Measurements from ENCODE around the gene NUDT17. TPM values are rescaled to one million over a fixed set of nuclear protein-coding genes. Genes with fewer than 3 reads are reported as not detected.
"Not testable (repeated sequence)": the region's sequence is repeated elsewhere in the genome, so short reads cannot be mapped to it uniquely, and the experiment has no call there.

NUDT17 gene, protein sequence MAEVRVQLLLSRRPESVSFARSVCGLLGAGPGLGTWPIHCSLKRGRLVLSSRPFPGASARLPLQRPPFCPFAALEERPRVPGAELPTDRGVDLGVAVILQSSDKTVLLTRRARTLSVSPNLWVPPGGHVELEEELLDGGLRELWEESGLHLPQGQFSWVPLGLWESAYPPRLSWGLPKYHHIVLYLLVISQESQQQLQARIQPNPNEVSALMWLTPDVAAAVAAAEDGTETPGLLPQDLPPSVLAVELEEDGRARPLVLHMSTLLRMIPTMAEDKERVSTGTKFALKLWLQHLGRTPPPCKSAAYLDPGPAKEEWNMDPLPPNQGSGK
- 10 to 100 TPM in 1 of 2 donors, 1 to 10 TPM in 1; 6.6 to 10.6 TPM for total RNA-seq

DNA sequence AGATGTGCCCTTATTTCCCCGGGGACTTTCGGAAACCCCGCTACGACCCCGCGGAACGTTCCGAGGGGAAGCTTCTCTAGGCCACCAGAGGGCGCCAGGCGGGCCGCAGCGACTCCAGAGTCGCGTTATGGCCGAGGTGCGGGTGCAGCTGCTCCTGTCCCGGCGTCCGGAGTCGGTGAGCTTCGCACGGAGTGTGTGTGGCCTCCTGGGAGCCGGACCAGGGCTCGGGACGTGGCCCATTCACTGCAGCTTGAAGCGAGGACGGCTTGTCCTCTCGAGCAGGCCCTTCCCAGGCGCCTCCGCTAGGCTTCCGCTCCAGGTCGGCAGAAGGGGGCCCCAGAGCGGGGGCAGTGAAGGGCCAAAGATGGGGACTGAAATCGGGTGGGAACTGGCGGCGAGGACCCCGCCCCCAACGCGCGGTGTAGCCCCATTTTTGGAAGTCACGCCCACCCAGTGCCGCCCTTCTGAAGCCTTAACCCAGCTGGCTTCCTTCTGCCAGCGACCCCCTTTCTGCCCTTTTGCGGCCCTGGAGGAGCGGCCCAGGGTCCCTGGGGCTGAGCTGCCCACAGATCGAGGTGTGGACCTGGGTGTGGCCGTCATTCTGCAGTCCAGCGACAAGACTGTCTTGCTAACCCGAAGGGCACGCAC, at the start of gene NUDT17:
TSS of gene NUDT17 (plus strand) at position 117 of the 648 bp plus-strand sequence. CDS start at position 128, 11 bp downstream.
- ATAC-seq (replicated peaks in 1 of 2) (peak; percentile 81 to 85), DNase-seq (peak; percentile 82 to 84)
- no peak within 1 kb of the TSS for H3K4me3 Mint-ChIP-seq
- no peak within 1 kb of the TSS for H3K27ac Mint-ChIP-seq
- H3K4me1 Mint-ChIP-seq (ENCODE audit: low read depth), result peaks cover 14% of the 10 kb centered on the region
- H3K36me3 Mint-ChIP-seq (ENCODE audit: insufficient read depth in 2 of 2), result peaks cover 0 to 7% of the 10 kb centered on the region in 2 donors
- H3K9me3 Mint-ChIP-seq, result no peaks in the 10 kb centered on the region
- H3K27me3 Mint-ChIP-seq (ENCODE audit: low read depth), result no peaks in the 10 kb centered on the region

DNA sequence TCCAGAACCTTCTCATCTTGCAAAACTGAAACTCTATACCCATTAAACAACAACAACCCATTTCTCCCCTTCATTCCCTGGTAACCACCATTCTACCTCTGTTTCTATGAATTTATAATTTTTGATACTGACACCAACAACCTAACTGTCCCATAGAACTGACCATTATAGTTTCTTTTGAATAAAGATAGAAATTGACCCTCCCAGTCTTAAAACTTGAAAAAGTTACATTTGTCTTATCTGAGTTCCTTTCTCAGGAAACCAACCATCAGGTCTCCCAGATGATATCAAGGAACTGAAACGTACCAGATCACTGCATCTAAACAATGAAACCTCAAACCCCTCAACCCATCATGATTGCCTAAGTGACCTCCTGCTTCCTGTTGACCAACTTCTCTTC, 48.7 kb upstream of the NUDT17 start:
- no peak overlapping the region for H3K4me3 Mint-ChIP-seq
- no peaks in the 10 kb centered on the region for H3K27me3 Mint-ChIP-seq (ENCODE audit: low read depth)
- H3K4me1 Mint-ChIP-seq (ENCODE audit: low read depth), result peaks cover 24% of the 10 kb centered on the region
- DNase-seq (no peak), ATAC-seq (replicated peaks in 1 of 2) (no peak)
- H3K36me3 Mint-ChIP-seq (ENCODE audit: insufficient read depth in 2 of 2), result peaks cover 17 to 40% of the 10 kb centered on the region in 2 donors
- H3K9me3 Mint-ChIP-seq, result peaks cover 11 to 12% of the 10 kb centered on the region in 2 donors
- no peak overlapping the region for H3K27ac Mint-ChIP-seq

DNA sequence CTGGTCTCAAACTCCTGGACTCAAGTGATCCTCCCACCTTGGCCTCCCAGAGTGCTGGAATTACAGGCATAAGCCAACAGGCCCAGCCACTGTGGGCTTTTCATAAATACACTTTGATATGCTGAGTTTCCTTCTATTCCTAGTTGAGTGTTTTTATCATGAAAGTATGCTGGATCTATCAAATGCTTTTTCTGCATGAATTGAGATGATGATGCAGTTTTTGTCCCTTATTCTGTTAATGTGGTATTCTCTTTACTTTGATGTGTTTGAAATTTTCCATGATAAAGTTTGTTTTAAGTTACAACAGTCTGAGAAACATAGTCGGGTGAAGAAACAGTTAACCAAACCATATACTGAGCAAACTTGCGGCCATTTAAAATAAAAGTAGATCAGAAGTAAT, 45.6 kb upstream of the NUDT17 start:
- Mint-ChIP-seq H3K9me3 (peaks cover 11 to 12% of the 10 kb centered on the region in 2 donors), H3K27ac (no peak overlapping the region), H3K4me3 (no peak overlapping the region), H3K36me3 (ENCODE audit: insufficient read depth in 2 of 2) (peaks cover 17 to 36% of the 10 kb centered on the region in 2 donors), H3K27me3 (ENCODE audit: low read depth) (no peaks in the 10 kb centered on the region), H3K4me1 (ENCODE audit: low read depth) (peaks cover 19% of the 10 kb centered on the region)
- ATAC-seq (replicated peaks in 1 of 2), result no peak
- no peak for DNase-seq

DNA sequence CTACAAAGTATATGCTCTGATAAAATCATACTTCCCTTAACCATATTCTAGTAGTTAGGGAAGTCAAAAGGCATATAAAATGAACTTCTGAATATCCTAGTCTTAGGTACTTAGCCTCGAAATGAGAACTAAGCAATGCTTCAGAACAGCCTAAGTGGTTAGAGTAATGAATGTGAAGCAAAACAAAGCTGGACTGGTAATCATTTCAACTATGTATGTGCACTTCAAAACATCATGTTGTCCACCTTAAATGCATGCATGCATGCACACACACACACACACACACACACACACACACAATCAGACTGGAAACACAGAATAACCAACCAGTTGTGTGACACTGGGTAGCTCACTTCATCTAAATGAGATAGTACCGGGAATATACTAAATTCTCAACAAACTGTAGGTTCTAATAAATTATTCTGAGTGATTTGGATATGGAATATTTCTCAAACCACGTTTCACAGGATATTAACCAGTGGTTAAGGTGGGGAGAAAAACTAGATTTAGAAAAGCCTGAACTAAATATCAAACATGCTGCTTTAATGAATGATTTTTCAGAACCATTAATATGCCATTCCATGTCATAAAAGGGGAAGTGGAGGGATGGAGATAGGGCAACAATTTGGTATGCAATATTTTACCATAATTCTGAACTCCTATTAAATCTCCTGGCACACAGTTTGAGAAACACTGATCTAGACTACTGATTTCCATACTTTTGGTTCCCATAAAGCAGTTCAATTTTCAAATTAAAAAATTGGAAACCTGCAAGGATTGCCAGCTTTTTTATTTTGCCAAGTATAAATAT, 41.0 kb upstream of the NUDT17 start:
- Mint-ChIP-seq H3K9me3 (peaks cover 0 to 2% of the 10 kb centered on the region in 2 donors), H3K27ac (no peak overlapping the region), H3K36me3 (ENCODE audit: insufficient read depth in 2 of 2) (peaks cover 1 to 6% of the 10 kb centered on the region in 2 donors), H3K27me3 (ENCODE audit: low read depth) (no peaks in the 10 kb centered on the region), H3K4me1 (ENCODE audit: low read depth) (peaks cover 27% of the 10 kb centered on the region), H3K4me3 (no peak overlapping the region)
- no peak for ATAC-seq (replicated peaks in 1 of 2)
- DNase-seq, result no peak

DNA sequence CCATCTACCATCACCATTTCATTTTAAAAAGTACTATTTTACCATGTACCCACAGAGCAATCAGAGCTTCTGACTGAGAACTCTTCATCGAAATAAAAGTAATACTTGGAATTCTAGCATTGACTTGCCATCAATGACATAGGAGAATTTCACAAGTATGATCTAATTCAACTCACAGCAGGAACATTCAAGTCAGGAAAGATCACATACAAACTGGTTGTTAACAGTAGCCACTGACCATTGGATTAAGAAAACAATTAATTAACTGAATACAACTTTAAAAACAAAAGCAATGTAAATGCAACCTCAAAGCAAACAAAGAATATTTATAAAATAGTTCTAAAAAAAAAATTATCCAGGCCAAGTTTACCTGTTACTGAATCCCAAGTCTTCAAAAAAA, 40.4 kb upstream of the NUDT17 start:
- Mint-ChIP-seq H3K9me3 (no peaks in the 10 kb centered on the region), H3K27me3 (ENCODE audit: low read depth) (no peaks in the 10 kb centered on the region), H3K27ac (no peak overlapping the region), H3K4me3 (no peak overlapping the region), H3K36me3 (ENCODE audit: insufficient read depth in 2 of 2) (peaks cover 0 to 3% of the 10 kb centered on the region in 2 donors), H3K4me1 (ENCODE audit: low read depth) (peaks cover 24% of the 10 kb centered on the region)
- ATAC-seq (replicated peaks in 1 of 2), result no peak
- DNase-seq, result no peak

GRCh38 chr1:145806408-145806807, 39.0 kb upstream of the NUDT17 start:
- no peaks in the 10 kb centered on the region for H3K27me3 Mint-ChIP-seq (ENCODE audit: low read depth)
- peaks cover 19% of the 10 kb centered on the region for H3K4me1 Mint-ChIP-seq (ENCODE audit: low read depth)
- H3K36me3 Mint-ChIP-seq (ENCODE audit: insufficient read depth in 2 of 2), result peaks cover 0 to 3% of the 10 kb centered on the region in 2 donors
- H3K4me3 Mint-ChIP-seq, result no peak overlapping the region
- H3K9me3 Mint-ChIP-seq, result no peaks in the 10 kb centered on the region
- no peak for DNase-seq
- no peak overlapping the region for H3K27ac Mint-ChIP-seq
- ATAC-seq (replicated peaks in 1 of 2), result no peak

DNA sequence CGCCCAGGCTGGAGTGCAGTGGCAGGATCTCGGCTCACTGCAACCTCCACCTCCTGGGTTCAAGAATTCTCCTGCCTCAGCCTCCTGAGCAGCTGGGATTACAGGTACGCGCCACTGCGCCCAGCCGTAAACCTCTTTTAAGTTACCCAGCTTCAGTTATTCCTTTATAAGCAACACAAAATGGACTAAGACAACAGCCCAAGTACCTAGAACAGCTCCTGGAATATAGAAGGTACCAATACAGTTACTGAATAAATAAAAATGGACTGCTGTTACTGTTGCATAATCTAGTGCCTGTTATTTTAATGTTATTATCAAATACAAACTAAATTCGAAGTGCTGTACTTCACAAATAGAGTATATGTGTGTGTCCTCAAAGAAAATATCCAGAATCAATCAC, 38.6 kb upstream of the NUDT17 start:
- H3K27ac Mint-ChIP-seq, result no peak overlapping the region
- peaks cover 0 to 3% of the 10 kb centered on the region in 2 donors for H3K36me3 Mint-ChIP-seq (ENCODE audit: insufficient read depth in 2 of 2)
- no peak overlapping the region for H3K4me3 Mint-ChIP-seq
- no peaks in the 10 kb centered on the region for H3K27me3 Mint-ChIP-seq (ENCODE audit: low read depth)
- ATAC-seq (replicated peaks in 1 of 2) (no peak), DNase-seq (no peak)
- H3K4me1 Mint-ChIP-seq (ENCODE audit: low read depth), result peaks cover 20% of the 10 kb centered on the region
- H3K9me3 Mint-ChIP-seq, result no peaks in the 10 kb centered on the region

DNA sequence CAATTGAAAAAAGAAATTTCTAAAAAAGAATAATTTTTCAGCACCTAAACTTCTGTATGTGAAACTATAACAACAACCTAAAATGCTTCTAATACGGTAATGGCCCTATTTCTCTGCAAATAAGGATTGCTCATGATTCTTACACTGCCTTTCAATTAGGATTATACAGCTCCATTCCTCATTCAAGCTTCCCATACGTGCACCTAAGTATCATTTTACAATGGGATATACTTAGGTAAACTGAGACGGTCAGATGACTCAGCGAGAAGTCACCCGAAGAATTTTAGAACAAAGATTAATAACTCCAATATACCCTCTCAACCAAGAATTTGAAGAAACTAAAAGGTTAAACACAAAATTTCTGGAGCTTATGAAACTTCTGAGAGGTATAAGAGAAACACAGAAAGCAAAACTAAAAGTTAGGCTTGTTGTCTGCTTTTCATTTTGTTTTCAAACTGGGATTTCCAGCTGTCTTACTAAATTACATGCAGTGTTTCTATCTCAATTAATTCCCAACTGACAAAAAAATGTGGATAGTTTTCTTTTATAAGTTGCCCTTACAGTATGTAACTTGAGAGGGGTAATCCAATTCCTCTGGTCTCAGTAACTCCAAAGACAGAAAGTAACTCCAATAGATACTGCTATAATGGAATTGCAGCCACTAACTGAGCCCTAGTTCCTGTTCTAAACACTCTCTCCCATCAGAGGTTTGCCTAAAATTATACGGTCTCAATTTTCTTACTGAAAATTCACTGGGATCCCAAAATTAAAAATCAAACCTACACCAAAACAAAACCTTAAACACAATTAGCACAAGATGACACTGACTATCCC, 32.2 kb upstream of the NUDT17 start:
- H3K4me1 Mint-ChIP-seq (ENCODE audit: low read depth); H3K27ac Mint-ChIP-seq; H3K27me3 Mint-ChIP-seq (ENCODE audit: low read depth); DNase-seq; ATAC-seq (replicated peaks in 1 of 2); H3K36me3 Mint-ChIP-seq (ENCODE audit: insufficient read depth in 2 of 2); H3K9me3 Mint-ChIP-seq; H3K4me3 Mint-ChIP-seq: not testable (repeated sequence)

- not testable (repeated sequence) for H3K9me3 Mint-ChIP-seq; H3K27ac Mint-ChIP-seq; H3K4me3 Mint-ChIP-seq; H3K36me3 Mint-ChIP-seq (ENCODE audit: insufficient read depth in 2 of 2); H3K27me3 Mint-ChIP-seq (ENCODE audit: low read depth); DNase-seq
- ATAC-seq (replicated peaks in 1 of 2), result peak; percentile 50 to 64
- H3K4me1 Mint-ChIP-seq (ENCODE audit: low read depth), result peaks cover 11% of the 10 kb centered on the region
These were observed 27.3 kb upstream of the NUDT17 start for GRCh38 chr1:145818095-145818494.

DNA sequence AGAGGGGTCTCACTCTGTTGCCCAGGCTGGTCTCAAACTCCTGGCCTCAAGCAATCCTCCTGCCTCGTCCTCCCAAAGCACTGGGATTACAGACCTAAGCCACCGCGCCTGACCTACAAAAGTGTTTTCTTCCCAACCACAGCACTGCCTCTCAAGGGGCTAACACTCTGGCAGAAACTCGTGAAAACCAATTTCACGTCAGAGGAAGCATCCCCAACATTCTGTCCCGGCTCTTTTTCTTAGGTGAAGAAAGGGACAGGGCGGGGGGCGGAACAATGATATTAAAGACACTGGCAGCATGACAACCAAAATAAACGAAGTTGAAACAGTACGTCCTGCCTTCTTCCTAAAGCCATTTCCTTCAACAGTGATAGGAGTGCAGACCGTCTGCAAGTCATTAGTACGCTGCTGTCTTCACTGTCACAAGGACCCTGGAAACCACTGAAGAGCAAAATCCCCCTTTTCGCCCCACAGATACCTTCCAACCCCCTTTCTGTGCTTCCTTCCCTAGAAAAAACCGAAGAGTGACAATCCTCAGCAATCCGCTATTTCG, 22.6 kb upstream of the NUDT17 start:
- not testable (repeated sequence) for H3K27me3 Mint-ChIP-seq (ENCODE audit: low read depth); DNase-seq; H3K9me3 Mint-ChIP-seq; H3K27ac Mint-ChIP-seq; ATAC-seq (replicated peaks in 1 of 2)
- peaks cover 14 to 28% of the 10 kb centered on the region in 2 donors for H3K36me3 Mint-ChIP-seq (ENCODE audit: insufficient read depth in 2 of 2)
- peaks cover 38% of the 10 kb centered on the region for H3K4me1 Mint-ChIP-seq (ENCODE audit: low read depth)
- H3K4me3 Mint-ChIP-seq, result peak overlapping the region; percentile 29 to 42

DNA sequence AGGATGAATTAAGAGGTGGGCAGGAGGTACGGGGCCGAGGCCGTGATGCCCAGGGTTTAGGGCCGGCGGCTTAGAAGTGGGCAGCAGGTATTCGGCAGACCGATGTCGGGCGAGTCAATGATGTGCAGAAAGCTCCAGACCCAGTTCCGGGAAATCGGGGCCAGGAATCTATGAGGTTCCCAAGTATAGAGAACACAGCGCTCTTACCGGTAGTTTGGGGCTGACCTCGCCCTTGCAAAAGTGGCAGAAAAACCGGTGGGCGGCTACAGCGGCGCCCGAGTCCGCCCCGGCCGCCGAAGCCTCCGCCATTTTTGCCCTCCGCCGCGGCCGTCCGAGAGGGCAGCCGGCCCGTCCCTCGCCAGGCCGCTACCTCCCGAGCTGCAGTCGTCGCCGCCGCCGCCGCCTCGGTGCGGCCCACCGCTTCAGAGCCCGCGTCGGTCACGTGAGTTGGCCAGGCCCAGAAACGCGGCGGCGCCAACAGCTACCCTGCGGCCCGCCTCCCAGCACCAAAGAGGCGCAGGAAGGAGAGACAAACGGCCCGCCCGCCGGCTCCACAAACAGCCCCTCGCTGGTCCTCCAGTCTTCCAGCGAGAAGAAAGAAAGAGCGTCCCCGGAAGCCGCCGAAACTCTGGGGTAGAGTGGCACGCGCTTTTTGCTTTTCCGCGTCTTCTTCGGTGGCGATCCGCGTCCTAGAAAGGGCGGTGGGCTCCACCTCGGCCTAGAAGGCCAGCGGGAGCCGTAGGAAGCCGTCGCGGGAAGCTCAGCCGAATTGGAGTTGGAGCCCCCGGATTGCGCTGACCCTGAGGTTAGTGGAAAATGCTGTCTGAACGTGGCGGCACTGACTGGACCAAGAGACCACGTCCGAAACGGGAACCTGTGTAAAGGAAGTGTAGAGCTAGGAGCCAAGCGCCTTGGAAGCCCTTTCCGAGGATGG, 21.6 kb upstream of the NUDT17 start, which contains the start of the genes POLR3C and RNF115:
TSS of gene POLR3C (plus strand) at position 636 of the 934 bp plus-strand sequence. CDS start 1,577 bp downstream, outside the sequence.
TSS of gene RNF115 (minus strand) at position 531 of the 934 bp plus-strand sequence. CDS start at position 309, 222 bp downstream.
- peaks cover 0 to 1% of the 10 kb centered on the region in 2 donors for H3K9me3 Mint-ChIP-seq
- H3K27me3 Mint-ChIP-seq (ENCODE audit: low read depth), result no peaks in the 10 kb centered on the region
- H3K36me3 Mint-ChIP-seq (ENCODE audit: insufficient read depth in 2 of 2), result peaks cover 18 to 37% of the 10 kb centered on the region in 2 donors
- peak within 1 kb of the TSS; percentile 97 for H3K27ac Mint-ChIP-seq
- ATAC-seq (replicated peaks in 1 of 2) (peak; percentile 76 to 77), DNase-seq (peak; percentile 87 to 89)
- H3K4me1 Mint-ChIP-seq (ENCODE audit: low read depth), result peaks cover 47% of the 10 kb centered on the region
- H3K4me3 Mint-ChIP-seq, result peak within 1 kb of the TSS; percentile 97 to 99
